Fibroblast of villous mesenchyme (primary cell): Measurements from ENCODE around the gene AGPAT4. TPM values are rescaled to one million over a fixed set of nuclear protein-coding genes. Genes with fewer than 3 reads are reported as not detected.

ENCODE experiments used
- DNase-seq: peaks from one replicate; pipeline ENCODE4 v3.0.0-alpha.2; 2010; ENCODE audit warnings: low read depth
- H3K4me3 ChIP-seq: 2 replicates; pipeline ENCODE4 v1.5.1; 2011; ENCODE audit warnings: low read depth, mild to moderate bottlenecking, low read length
- total RNA-seq: library from RNA; depleted of rRNA; stranded (reverse); fragments of >200 nt; gene quantifications from 2 replicates; pipeline ENCODE4 v1.2.3, GENCODE V29; 2012
- TF ChIP-seq, protein P1 (sequence below): IDR thresholded peaks from 2 replicates; pipeline ENCODE4 v1.5.1; 2012; ENCODE audit warnings: low read depth, mild to moderate bottlenecking, low read length; ENCODE audit not compliant: insufficient read depth

Gene AGPAT4
- total RNA-seq, 1 donor, result 11.2 TPM

DNA sequence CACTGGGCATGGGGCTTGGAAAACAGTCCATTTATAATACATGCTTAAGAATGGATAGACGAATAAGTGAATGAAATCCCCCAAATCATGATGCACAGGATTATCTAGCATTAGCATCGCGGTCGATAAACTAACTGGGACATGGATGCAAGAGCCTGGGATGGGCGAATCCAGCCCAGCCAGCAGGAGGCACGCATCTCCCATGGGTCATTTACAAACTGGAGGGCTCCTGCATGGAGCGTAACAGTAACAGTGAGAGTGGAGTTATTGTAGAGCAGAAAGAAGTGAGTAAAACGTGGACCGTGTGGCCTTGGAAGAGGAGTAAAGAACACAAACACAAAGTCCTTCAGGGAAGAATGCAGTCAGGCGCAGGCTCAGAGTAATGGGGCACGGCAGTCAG, 136.5 kb downstream of the AGPAT4 start:
- TF ChIP-seq, protein P1, sequence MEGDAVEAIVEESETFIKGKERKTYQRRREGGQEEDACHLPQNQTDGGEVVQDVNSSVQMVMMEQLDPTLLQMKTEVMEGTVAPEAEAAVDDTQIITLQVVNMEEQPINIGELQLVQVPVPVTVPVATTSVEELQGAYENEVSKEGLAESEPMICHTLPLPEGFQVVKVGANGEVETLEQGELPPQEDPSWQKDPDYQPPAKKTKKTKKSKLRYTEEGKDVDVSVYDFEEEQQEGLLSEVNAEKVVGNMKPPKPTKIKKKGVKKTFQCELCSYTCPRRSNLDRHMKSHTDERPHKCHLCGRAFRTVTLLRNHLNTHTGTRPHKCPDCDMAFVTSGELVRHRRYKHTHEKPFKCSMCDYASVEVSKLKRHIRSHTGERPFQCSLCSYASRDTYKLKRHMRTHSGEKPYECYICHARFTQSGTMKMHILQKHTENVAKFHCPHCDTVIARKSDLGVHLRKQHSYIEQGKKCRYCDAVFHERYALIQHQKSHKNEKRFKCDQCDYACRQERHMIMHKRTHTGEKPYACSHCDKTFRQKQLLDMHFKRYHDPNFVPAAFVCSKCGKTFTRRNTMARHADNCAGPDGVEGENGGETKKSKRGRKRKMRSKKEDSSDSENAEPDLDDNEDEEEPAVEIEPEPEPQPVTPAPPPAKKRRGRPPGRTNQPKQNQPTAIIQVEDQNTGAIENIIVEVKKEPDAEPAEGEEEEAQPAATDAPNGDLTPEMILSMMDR, result no peak
- DNase-seq, result no peak
- no peak overlapping the region for H3K4me3 ChIP-seq

DNA sequence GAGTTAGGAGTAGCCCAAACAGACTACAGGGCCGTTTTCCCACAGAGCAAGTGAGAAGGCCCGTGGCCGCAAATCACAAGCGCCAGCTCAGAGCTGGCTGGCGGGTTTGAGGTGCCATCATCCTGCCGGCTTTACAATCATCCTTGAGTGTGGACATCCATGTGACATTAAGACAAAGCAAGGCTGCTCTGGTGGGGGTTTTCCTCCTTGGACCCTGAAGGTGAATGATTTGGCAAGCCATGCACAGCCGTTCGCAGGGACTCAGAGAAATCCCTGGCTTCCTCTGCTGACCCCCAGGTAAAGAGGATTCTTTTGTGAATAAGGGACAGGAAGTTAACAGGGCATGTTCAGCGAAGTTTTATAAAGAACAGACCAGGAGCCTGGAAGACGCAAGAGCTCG, 137.2 kb downstream of the AGPAT4 start:
- DNase-seq, result no peak
- no peak overlapping the region for H3K4me3 ChIP-seq
- TF ChIP-seq, protein P1, result no peak

- DNase-seq, result no peak
These were observed 137.9 kb downstream of the AGPAT4 start for GRCh38 chr6:161135695-161136591.

DNA sequence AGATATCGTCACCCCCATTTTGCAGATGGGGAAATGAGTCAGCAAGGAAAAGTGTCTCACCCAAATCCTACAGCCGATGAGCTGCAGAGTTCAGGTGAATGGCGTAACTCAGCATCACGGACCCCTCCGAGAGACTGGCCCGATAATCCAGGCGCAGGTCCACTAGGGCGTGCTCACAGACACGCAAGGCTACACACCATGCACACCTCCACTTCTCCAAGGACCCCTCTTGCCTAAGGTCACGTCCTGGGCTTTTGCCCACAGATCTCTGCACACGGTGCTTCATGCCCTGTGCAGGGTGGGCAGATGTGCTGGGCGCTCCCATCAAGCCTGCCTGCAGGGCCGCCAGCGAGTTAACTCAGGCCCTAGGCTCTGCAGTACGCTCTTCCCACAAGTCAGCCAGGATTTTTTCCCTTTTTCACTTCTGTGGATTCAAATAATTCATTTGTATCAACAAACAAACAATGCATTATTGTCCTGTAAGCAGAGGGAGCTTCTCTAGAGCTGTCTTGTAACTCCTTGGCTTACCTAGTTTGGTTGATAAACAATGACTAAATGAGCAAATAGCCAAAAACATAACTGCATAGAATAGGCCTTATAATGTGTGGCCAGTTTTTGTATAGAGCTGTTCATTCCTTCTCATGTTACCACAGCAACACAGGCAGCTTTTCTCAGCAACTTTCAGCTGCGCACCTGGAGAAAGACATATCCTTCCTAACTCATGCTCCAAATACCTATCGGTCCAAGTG, 139.1 kb downstream of the AGPAT4 start:
- no peak for DNase-seq
- no peak overlapping the region for H3K4me3 ChIP-seq
- TF ChIP-seq, protein P1, result no peak

More at GRCh38 chr6:161135695-161136591, 137.9 kb downstream of the AGPAT4 start:
- TF ChIP-seq, protein P1, result no peak
- no peak overlapping the region for H3K4me3 ChIP-seq

DNA sequence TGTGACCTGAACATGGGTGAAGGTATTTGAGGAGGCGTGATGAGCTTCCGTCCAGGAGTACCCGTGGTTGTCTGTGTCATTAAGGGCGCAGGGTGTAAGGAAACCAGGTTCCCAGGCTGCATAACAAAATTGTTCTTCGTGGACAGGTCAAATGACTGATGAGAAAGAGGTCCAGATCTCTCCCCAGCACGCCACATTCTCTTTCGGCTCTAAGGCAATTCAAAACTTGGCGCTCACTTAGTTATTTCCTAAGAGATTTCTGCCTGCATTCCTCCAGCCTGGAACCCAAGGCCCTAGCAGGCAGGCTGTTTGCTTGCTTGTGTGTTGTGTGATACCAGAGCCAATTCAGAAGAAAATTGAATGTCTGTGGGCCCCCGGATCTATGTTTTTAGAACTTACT, 139.9 kb downstream of the AGPAT4 start:
- H3K4me3 ChIP-seq, result no peak overlapping the region
- DNase-seq, result no peak
- TF ChIP-seq, protein P1, result no peak

- no peak overlapping the region for H3K4me3 ChIP-seq
- TF ChIP-seq, protein P1, result no peak
- DNase-seq, result no peak
These were observed 141.5 kb downstream of the AGPAT4 start for GRCh38 chr6:161132384-161132783.
